GM21825 (cell line): ENCODE measurements around the gene YY1AP1.
"Not testable (repeated sequence)": the region's sequence is repeated elsewhere in the genome, so short reads cannot be mapped to it uniquely, and the experiment has no call there.

Source experiments
- ATAC-seq: cut with Tn5 transposase; IDR thresholded peaks from one replicate; pipeline ENCODE4 v1.9.1; 2021; ENCODE audit warnings: mild to moderate bottlenecking, moderate library complexity; ENCODE audit not compliant: unreplicated experiment

YY1AP1 gene, protein sequence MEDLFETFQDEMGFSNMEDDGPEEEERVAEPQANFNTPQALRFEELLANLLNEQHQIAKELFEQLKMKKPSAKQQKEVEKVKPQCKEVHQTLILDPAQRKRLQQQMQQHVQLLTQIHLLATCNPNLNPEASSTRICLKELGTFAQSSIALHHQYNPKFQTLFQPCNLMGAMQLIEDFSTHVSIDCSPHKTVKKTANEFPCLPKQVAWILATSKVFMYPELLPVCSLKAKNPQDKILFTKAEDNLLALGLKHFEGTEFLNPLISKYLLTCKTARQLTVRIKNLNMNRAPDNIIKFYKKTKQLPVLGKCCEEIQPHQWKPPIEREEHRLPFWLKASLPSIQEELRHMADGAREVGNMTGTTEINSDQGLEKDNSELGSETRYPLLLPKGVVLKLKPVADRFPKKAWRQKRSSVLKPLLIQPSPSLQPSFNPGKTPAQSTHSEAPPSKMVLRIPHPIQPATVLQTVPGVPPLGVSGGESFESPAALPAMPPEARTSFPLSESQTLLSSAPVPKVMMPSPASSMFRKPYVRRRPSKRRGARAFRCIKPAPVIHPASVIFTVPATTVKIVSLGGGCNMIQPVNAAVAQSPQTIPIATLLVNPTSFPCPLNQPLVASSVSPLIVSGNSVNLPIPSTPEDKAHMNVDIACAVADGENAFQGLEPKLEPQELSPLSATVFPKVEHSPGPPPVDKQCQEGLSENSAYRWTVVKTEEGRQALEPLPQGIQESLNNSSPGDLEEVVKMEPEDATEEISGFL

DNA sequence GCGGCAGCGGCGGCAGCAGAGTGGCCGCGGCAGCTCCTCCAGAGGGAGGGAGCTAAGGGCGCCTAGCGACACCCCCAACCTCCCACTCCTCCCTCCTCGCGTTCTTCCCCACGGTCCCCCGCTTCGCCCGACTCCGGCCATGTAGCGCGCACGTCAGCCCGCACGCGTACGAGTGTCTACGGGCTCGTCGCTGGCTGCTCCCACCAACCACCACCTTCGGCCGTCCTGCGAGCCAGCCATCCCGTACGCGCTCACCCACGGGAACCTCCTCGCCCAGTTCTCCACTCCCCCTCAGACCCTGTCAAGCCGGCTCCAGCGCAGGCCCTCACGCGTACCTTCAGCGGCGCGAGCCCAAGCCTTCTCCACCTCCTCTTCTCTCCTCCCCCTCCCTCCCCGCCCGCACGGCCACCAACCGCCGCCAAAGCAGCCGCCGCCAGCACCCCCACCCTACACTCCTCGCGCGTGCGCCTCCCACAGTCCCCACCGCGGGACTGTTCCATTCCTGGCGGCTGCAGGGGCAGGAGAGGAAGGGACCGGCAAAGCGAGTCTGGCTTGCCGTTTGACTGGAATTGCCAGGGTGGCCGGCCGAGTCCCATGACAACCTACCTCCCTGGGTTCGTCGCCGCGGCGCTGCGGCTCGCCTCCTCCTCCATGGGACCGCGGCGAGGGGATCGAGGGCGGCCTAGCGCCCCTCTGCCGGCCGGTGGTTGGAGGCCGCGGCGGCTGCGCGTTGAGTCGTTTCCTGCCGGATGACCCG is at the start of gene YY1AP1:
Gene YY1AP1 (minus strand): TSS at position 451 of the 757 bp plus-strand sequence. CDS start 8,338 bp downstream, outside the sequence.
- peak; percentile 72 for ATAC-seq

DNA sequence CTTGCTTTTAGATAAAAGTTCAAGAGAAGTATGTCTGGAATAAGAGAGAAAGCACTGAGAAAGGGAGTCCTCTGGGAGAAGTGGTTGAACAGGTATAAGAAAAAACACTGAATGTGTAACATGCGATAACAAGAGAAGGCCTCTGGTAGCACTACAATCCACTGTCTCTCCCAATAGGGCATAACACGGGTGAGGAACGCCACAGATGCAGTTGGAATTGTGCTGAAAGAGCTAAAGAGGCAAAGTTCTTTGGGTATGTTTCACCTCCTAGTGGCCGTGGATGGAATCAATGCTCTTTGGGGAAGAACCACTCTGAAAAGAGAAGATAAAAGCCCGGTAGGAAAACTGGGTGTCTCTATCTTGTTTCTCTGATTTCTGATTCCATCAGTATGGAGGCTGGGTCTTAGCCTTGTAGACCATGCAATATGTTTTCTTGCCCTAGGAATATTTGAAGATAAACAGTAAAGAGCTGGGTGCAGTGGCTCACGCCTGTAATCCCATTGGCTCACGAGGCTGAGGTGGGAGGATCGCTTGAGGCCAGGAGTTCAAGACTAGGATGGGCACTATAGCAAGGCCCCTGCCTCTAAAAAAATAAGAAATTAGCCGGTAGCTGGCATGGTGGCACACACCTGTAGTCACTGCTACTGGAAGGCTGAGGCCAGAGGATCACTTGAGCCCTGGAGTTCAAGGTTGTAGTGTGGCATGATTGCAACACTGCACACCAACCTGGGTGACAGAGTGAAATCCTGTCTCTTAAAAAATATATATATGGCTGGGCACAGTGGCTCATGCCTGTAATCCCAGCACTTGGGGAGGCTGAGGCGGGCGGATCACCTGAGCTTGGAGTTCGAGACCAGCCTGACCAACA is 40.7 kb upstream of the YY1AP1 start:
- ATAC-seq: no peak

DNA sequence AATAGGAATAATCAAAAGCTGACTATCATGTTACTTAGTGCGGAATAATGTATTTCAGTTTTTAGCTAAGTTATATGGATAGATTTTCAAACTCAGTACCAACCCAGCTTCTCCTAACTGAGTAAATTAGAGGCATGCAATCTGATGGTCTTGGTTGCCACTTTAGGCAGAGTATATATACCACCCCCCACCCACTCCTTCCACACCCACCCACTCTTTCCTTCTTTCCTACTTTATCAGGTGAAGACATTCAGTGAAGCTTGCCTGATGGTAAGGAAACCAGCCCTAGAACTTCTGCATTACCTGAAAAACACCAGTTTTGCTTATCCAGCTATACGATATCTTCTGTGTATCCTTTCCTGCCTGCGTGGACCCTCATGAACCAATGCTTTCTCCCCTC is 36.6 kb upstream of the YY1AP1 start:
- no peak for ATAC-seq

DNA sequence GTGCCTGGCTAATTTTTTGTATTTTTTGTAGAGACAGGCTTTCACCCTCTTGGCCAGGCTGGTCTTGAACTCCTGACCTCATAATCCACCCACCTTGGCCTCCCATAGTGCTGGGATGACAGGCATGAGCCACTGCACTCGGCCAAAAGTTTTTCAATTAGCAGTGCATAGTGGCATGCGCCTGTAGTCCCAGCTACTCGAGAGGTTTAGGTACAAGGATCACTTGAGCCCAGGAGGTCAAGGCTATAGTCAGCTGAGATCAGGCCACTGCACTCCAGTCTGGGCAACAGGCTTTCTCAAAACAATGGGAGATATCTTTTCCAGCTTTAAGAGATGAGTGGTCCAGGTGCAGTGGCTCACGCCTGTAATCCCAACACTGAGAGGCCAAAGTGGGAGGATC is 31.1 kb upstream of the YY1AP1 start:
- no peak for ATAC-seq

DNA sequence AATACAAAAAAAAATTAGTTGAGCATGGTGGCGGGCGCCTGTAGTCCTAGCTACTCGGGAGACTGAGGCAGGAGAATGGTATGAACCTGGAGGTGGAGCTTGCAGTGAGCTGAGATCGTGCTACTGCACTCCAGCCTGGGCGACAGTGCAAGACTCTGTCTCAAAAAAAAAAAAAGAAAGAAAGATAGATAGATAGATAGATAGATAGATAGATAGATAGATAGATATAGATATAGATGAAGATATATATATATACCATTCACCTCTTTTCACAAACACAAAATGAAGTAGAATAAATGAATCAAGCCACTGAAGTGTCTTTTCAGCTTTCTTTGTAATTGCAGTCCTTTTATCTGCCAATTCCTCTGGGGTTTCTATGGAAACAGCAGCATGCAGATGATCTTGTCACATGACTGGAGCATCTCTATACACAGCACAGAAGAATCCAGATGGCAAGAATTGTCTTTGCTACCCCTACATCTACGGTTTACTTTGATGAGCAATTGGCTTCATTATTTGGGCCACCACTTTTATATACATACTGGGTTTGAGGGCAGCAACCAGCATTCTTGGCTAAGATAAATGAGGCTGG is 30.0 kb upstream of the YY1AP1 start:
- ATAC-seq: not testable (repeated sequence)

DNA sequence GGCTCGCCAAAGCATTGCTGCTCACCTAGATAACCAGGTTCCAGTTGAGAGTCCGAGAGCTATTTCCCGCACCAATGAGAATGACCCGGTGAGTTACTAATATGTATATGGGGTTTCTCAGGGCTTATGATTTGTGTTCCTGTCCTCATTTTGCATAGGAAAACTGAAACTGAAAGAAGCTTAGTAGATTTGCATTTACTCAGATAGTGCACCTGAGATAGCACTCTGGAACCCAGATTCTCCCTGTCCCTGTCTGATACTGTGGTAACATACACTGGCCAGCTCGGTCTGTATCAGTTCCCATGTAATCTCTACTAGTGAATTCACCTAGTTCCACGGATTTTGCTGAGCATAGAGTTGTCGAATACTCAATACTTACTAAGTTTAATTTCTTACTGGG is 28.5 kb upstream of the YY1AP1 start:
- ATAC-seq: peak; percentile 73

DNA sequence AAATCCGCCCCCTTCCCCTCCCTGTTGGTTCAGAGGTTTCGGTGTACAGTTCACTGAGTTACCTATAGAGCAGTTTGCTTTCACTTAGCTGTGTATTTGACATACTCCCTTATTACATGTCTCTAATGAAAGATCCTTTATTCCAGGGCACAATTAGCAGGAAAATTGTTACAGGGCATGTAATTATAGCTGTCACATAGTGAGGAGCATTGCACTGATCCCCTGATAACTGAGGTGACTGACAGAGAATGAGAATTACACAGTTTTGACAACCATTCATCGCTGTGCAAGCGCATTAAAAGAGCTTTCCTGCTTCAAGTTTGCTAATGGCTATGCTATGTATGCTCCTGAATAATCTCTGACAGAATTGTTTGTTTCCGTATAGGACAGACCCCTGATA is 27.2 kb upstream of the YY1AP1 start:
- ATAC-seq: no peak

DNA sequence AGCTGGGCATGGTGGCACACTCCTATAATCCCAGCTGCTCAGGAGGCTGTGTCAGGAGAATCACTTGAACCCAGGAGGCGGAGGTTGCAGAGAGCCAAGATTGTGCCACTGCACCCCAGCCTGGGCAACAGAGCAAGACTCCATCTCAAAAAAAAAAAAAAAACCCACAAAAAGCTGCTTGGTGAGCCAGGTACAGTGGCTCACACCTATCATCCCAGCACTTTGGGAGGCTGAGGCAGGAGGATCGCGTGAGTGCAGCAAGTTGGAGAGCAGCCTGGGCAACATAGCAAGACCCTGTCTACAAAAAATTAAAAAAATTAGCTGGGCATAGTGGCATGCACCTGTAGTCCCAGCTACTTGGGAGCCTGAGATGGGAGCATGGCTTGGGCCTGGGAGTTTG is 26.5 kb upstream of the YY1AP1 start:
- not testable (repeated sequence) for ATAC-seq

DNA sequence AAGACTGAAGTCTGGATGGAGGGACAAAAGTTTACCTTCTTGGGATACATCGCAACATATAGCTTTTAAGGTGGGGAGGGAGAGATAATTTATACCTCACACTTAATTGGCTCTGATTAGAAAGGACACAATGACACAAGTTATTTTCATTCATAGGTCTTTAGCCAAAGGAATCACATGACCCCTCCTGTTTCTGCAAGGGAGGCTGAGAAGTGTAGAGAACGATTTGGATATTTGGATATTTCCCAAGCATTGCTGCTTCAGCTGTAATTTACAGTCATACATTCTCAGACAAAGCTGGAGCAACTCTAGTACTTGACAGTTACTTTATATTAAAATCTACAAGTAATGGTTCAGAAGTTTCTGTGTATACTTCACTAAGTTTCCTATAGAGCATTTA is 24.5 kb upstream of the YY1AP1 start:
- ATAC-seq: no peak

DNA sequence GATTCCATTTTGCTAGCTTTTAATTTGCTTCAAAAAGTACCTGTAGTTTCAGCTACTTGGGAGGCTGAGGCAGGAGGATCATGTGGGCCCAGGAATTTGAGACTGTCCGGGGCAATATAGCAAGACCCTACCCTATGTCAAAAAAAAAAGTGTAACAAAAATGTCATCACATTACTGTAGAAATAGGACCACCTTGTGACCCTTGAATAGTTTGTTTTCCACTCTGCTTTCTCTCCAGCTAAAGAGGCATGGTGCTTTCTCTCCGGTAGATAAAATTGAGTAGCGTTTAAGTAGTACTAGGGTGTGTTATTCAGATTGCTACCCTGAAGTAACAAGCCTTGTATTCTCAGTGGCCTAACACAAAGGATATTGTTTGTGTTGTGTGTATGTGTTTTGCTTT is 24.1 kb upstream of the YY1AP1 start:
- ATAC-seq: not testable (repeated sequence)

DNA sequence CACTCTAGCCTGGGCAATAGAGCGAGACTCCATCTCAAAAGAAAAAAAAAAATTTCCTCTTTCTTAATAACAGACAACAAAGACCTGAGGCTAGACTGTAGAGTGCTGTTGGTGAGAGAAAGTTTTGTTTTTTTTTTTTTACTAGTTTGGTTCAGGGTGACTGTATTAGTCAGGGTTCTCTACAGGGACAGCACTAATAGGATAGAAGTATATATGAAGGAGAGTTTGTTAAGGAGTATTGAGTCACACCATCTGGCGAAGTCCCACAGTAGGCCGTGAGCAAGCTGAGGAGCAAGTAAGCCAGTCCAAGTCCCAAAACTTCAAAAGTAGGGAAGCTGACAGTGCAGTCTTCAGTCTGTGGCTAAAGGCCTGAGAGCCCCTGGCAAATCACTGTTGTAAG is 22.9 kb upstream of the YY1AP1 start:
- not testable (repeated sequence) for ATAC-seq

DNA sequence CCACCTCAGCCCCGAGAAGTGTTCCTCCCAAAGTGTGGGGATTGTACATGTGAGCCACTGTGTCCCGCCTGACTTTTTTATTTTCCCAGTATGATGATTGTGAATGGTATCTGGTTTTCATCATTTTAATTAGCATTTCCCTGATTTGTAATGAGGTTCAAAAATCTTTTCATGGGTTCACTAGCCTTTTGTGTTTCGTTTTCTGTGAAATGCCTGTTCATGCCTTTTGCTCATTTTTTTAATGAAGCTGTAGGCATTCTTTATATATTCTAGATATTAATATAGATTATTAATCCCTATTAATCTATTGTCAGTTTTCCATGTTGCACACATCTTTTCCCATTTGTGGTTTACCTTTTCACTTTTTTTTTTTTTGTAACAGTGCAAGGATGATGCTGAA is 20.8 kb upstream of the YY1AP1 start:
- no peak for ATAC-seq

DNA sequence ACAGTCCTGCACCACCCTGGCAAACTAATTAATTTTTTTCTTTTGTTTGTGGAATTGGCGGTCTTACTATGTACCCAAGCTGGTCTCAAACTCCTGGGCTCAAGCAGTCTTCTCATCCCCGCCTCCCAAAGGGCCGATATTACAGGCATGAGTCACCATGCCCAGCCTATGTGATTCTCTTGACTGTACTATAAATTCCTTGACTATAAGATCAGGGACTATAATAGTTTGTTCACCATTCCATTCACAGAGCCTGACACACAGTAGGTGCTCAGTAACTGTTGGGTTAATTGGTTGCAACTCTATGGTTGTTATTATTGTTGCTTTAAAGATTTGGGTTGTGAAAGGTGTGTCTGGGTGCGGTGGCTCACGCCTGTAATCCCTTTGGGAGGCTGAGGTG is 17.6 kb upstream of the YY1AP1 start:
- ATAC-seq: no peak

DNA sequence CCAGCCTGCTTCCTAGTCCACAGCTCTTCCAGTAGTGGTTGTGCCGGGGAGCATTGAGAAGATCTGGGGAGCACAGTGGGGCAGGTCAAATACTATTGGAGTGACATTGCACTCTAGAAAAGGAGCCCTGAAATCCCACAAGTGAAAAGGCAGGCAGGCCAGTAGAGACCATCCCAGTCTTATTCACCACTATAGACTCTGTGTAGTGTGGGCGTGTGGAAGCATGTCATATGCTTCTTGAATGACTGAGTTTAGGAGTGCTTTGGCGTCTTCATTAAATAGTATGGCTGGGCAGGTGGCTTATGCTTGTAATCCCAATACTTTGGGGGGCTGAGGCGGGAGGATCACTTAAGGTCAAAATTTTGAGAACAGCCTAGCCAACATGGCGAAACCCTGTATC is 15.8 kb upstream of the YY1AP1 start:
- not testable (repeated sequence) for ATAC-seq

DNA sequence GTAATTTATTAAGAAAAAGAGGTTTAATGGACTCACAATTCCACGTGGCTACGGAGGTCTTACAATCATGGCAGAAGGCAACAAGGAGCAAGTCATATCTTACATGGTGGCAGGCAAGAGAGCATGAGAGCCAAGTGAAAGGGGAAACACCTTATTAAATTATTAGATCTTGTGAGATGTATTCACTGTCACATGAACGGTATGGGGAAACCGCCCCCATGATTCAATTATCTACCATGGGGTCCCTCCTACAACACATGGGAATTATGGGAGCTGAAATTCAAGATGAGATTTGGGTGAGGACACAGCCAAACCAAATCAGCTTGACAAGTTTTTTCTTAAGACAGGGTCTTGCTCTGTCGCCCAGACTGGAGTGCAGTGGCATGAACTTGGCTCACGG is 14.6 kb upstream of the YY1AP1 start:
- no peak for ATAC-seq

DNA sequence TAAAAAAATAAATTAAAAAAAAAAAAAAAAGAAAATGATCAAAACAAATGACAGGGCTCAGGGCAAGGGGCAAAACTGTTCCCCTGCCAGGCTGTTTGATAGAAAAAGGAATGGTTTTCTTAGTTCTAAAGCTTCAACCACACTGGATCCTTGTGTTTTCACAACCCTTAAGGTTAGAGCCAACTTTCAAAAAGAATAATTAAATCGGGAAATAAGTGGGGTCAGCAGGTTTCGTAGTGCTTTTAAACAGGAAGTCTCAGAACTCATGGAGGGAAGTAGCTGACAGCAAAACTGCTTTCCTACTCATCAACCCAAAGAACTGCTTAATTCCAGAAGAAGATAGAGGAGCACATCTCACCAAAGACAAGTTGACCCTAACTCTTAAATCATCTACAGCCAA is 13.1 kb upstream of the YY1AP1 start:
- ATAC-seq: not testable (repeated sequence)

DNA sequence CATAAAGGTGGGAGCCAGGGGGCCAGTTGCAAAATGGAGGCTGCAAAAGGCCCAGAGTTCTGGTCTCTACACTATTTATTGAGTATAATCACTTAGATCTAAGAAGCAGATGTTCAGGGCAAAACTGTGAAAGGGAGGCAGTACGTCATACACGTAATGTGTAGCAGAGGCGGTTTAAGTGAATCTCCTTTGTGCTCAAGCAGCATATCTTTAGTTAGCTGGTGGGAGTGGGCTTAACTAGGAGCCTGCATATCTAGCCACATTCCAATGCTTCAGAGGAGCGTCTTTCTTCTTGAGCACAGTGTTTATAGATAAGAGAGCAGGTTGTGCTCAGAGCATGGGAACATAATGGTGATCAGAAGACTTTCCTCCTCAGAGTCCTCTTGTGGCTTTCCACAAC is 10.5 kb upstream of the YY1AP1 start:
- not testable (repeated sequence) for ATAC-seq

DNA sequence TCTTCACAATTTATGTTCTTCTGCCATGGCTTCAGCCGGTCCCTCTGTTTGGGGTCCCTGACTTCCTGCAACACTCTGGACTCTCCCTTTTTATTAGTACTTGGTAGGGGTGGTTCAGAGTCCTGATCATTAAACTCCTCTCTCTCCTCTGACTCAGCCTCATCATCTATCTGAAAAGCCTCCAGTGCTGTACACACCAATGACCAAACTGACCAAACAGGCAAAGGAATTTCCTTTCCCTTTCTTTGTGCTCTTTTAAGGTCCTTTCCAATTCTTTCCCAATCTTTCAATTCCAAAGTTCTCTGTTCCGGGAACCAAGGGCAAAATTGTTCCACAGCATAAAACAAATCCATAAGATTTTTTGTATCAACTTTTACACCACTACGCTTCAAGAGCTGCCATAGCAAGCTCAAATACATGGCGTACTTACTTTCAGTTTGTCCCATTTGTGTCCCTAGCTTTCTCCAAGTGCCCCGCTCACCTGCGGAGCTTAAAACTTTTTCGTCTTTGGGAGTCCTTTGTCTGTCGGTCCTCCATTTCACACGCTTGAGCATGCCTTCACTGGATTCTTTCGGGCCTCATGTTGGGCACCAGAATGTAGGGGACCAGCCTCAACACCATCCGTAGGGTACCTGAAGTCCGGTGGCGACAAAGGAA is 9.9 kb upstream of the YY1AP1 start:
- no peak for ATAC-seq

DNA sequence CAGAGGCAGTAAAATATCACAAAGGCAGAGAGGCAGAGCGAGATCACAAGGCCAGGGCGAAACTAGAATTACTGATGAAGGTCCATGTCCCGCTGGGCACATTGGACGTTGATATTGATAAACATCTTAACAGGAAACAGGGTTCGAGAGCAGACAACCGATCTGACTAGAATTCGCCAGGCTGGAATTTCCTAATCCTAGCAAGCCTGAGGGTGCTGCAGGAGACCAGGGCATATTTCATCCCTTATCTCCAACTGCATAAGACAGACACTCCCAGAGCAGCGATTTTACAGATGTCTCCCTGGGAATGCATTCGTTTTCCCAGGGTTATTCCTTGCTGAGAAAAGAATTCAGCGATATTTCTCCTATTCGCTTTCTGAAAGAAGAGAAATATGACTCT is 9.0 kb upstream of the YY1AP1 start:
- not testable (repeated sequence) for ATAC-seq

DNA sequence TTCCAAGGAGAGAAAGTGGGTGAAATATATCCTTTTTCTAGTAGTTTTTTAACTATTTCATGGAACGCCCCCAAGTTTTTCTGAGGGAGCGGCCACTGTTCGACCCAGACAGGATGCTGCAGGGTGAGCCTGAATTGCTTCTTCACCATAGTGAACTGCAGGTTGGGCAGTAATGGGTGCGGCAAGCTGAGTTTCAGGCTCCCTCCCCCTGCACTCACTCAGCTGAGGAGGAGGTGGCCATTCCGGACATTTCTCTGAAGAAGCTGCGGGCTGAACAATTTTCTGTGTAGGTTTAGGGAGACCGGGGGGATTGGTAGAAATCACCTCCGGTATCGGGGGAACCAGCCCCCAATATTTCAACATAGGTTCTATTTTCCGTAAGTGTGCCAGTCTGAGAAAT is 8.5 kb upstream of the YY1AP1 start:
- no peak for ATAC-seq
